ENCODE measurements around the gene TTLL11. TPM values are rescaled to one million over a fixed set of nuclear protein-coding genes. Genes with fewer than 3 reads are reported as not detected.

Gene TTLL11
- total RNA-seq, 1 donor = 6.2 TPM

- no peaks in the 10 kb centered on the region for H4K20me1 ChIP-seq (ENCODE audit: insufficient read depth, low read length)
- H3K4me2 ChIP-seq (ENCODE audit: insufficient read depth, low read length) = no peak overlapping the region
- H3K4me3 ChIP-seq (ENCODE audit: insufficient read depth, low read length) = no peak overlapping the region
- H3K4me1 ChIP-seq (ENCODE audit: insufficient read depth, low read length) = peaks cover 31% of the 10 kb centered on the region
- no peaks in the 10 kb centered on the region for H3K9me3 ChIP-seq (ENCODE audit: low read depth, low read length)
- H3K27ac ChIP-seq (ENCODE audit: low read depth, low read length) = no peak overlapping the region
- no peaks in the 10 kb centered on the region for H3K79me2 ChIP-seq (ENCODE audit: insufficient read depth, low read length)
- H2AFZ ChIP-seq (ENCODE audit: low read length) = no peak overlapping the region
- DNase-seq (ENCODE audit: insufficient read length, low spot score, missing footprints) = no peak
- no peak for TF ChIP-seq CTCF (IDR thresholded peaks at IDR 0.05; ENCODE audit: extremely low read depth, low read depth, low read length)
- H3K27me3 ChIP-seq (ENCODE audit: insufficient read depth, low read length) = no peaks in the 10 kb centered on the region
- no peaks in the 10 kb centered on the region for H3K36me3 ChIP-seq (ENCODE audit: insufficient read depth, low read length)
Observed at GRCh38 chr9:121898856-121899255, 194.3 kb downstream of the TTLL11 start.

GRCh38 chr9:121897140-121897539 lies 196.0 kb downstream of the TTLL11 start:
- DNase-seq (ENCODE audit: insufficient read length, low spot score, missing footprints) = no peak
- no peak overlapping the region for H3K4me3 ChIP-seq (ENCODE audit: insufficient read depth, low read length)
- H3K9me3 ChIP-seq (ENCODE audit: low read depth, low read length) = no peaks in the 10 kb centered on the region
- H3K27me3 ChIP-seq (ENCODE audit: insufficient read depth, low read length) = no peaks in the 10 kb centered on the region
- H3K4me2 ChIP-seq (ENCODE audit: insufficient read depth, low read length) = no peak overlapping the region
- H3K79me2 ChIP-seq (ENCODE audit: insufficient read depth, low read length) = no peaks in the 10 kb centered on the region
- TF ChIP-seq CTCF (IDR thresholded peaks at IDR 0.05; ENCODE audit: extremely low read depth, low read depth, low read length) = no peak
- H4K20me1 ChIP-seq (ENCODE audit: insufficient read depth, low read length) = no peaks in the 10 kb centered on the region
- no peak overlapping the region for H3K27ac ChIP-seq (ENCODE audit: low read depth, low read length)
- H2AFZ ChIP-seq (ENCODE audit: low read length) = no peak overlapping the region
- peaks cover 18% of the 10 kb centered on the region for H3K4me1 ChIP-seq (ENCODE audit: insufficient read depth, low read length)
- H3K36me3 ChIP-seq (ENCODE audit: insufficient read depth, low read length) = no peaks in the 10 kb centered on the region

DNA sequence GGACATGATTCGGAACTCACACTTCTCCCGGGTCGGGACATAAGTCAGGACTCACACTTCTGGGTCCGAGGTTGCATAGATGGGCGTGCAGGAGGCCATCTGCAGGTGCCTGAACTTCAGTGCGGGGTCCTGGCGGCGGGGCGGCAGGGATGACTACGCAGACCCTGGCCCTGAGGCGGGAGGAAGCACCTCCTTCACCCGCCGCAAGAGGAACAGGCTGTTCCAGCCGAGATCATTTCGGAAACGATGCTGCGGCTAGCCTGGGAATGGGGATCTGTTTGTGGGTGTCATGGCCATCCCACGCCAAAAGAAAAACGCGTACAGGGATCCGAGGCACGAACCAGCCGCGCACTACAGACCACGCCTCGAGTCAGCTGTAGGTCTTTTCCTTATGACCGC lies 196.6 kb downstream of the TTLL11 start:
- Histone ChIP-seq H3K36me3 (ENCODE audit: insufficient read depth, low read length) (no peaks in the 10 kb centered on the region), H3K4me3 (ENCODE audit: insufficient read depth, low read length) (no peak overlapping the region), H2AFZ (ENCODE audit: low read length) (no peak overlapping the region), H3K9me3 (ENCODE audit: low read depth, low read length) (no peaks in the 10 kb centered on the region), H3K27ac (ENCODE audit: low read depth, low read length) (no peak overlapping the region), H3K79me2 (ENCODE audit: insufficient read depth, low read length) (no peaks in the 10 kb centered on the region), H4K20me1 (ENCODE audit: insufficient read depth, low read length) (no peaks in the 10 kb centered on the region), H3K27me3 (ENCODE audit: insufficient read depth, low read length) (no peaks in the 10 kb centered on the region), H3K4me1 (ENCODE audit: insufficient read depth, low read length) (peaks cover 12% of the 10 kb centered on the region), H3K4me2 (ENCODE audit: insufficient read depth, low read length) (no peak overlapping the region)
- no peak for TF ChIP-seq CTCF (IDR thresholded peaks at IDR 0.05; ENCODE audit: extremely low read depth, low read depth, low read length)
- DNase-seq (ENCODE audit: insufficient read length, low spot score, missing footprints) = no peak

GRCh38 chr9:121895818-121896544 lies 197.1 kb downstream of the TTLL11 start:
- no peak overlapping the region for H3K27ac ChIP-seq (ENCODE audit: low read depth, low read length)
- TF ChIP-seq CTCF (IDR thresholded peaks at IDR 0.05; ENCODE audit: extremely low read depth, low read depth, low read length) = no peak
- DNase-seq (ENCODE audit: insufficient read length, low spot score, missing footprints) = no peak

More at GRCh38 chr9:121895818-121896544, 197.1 kb downstream of the TTLL11 start:
- Histone ChIP-seq H3K4me2 (ENCODE audit: insufficient read depth, low read length) (no peak overlapping the region), H3K4me3 (ENCODE audit: insufficient read depth, low read length) (no peak overlapping the region), H2AFZ (ENCODE audit: low read length) (no peak overlapping the region), H3K4me1 (ENCODE audit: insufficient read depth, low read length) (peaks cover 7% of the 10 kb centered on the region), H3K79me2 (ENCODE audit: insufficient read depth, low read length) (no peaks in the 10 kb centered on the region), H3K36me3 (ENCODE audit: insufficient read depth, low read length) (no peaks in the 10 kb centered on the region), H3K9me3 (ENCODE audit: low read depth, low read length) (no peaks in the 10 kb centered on the region), H4K20me1 (ENCODE audit: insufficient read depth, low read length) (no peaks in the 10 kb centered on the region), H3K27me3 (ENCODE audit: insufficient read depth, low read length) (no peaks in the 10 kb centered on the region)
